NCI-H187 treated with DMSO at 0.1 percent for 48 hours (cell line): ENCODE results near the gene DEFB131A.
"Not testable (repeated sequence)": the region's sequence is repeated elsewhere in the genome, so short reads cannot be mapped to it uniquely, and the experiment has no call there.

Experiments used
- DNase-seq: peaks from one replicate; lab custom pipeline; 2025; lab: John Stamatoyannopoulos, UW

The DEFB131A gene

GRCh38 chr4:9444114-9444513 lies at the start of gene DEFB131A:
DEFB131A (plus strand) TSS chr4:9444414; CDS start chr4:9444534, 120 bp downstream.
- not testable (repeated sequence) for DNase-seq

- DNase-seq, result not testable (repeated sequence)
Observed at GRCh38 chr4:9405774-9406173, 38.4 kb upstream of the DEFB131A start.

GRCh38 chr4:9406491-9406890 lies 37.7 kb upstream of the DEFB131A start:
- not testable (repeated sequence) for DNase-seq

GRCh38 chr4:9409793-9410192 lies 34.4 kb upstream of the DEFB131A start:
- DNase-seq, result no peak

GRCh38 chr4:9421884-9422455 lies 22.2 kb upstream of the DEFB131A start:
- DNase-seq, result not testable (repeated sequence)

GRCh38 chr4:9425916-9426315 lies 18.3 kb upstream of the DEFB131A start:
- not testable (repeated sequence) for DNase-seq

GRCh38 chr4:9430061-9430460 lies 14.2 kb upstream of the DEFB131A start:
- not testable (repeated sequence) for DNase-seq

GRCh38 chr4:9433320-9433719 lies 10.9 kb upstream of the DEFB131A start:
- not testable (repeated sequence) for DNase-seq

- DNase-seq, result not testable (repeated sequence)
Observed at GRCh38 chr4:9436728-9437127, 7.5 kb upstream of the DEFB131A start.

GRCh38 chr4:9442355-9442754 lies 1.9 kb upstream of the DEFB131A start:
- DNase-seq, result not testable (repeated sequence)

GRCh38 chr4:9444681-9445080 lies 467 bp downstream of the DEFB131A start:
- DNase-seq, result not testable (repeated sequence)

GRCh38 chr4:9452251-9452650 lies 8.0 kb downstream of the DEFB131A start:
- DNase-seq, result not testable (repeated sequence)

GRCh38 chr4:9454284-9454683 lies 10.1 kb downstream of the DEFB131A start:
- DNase-seq, result not testable (repeated sequence)

- DNase-seq, result not testable (repeated sequence)
Observed at GRCh38 chr4:9455046-9455445, 10.8 kb downstream of the DEFB131A start.

- DNase-seq, result not testable (repeated sequence)
Observed at GRCh38 chr4:9479466-9479865, 35.3 kb downstream of the DEFB131A start.

GRCh38 chr4:9480066-9480465 lies 35.9 kb downstream of the DEFB131A start:
- DNase-seq, result not testable (repeated sequence)

- DNase-seq, result not testable (repeated sequence)
Observed at GRCh38 chr4:9482871-9483270, 38.7 kb downstream of the DEFB131A start.

GRCh38 chr4:9483682-9484081 lies 39.5 kb downstream of the DEFB131A start:
- not testable (repeated sequence) for DNase-seq

GRCh38 chr4:9486880-9487279 lies 42.7 kb downstream of the DEFB131A start:
- not testable (repeated sequence) for DNase-seq

- not testable (repeated sequence) for DNase-seq
Observed at GRCh38 chr4:9488796-9489195, 44.6 kb downstream of the DEFB131A start.

- not testable (repeated sequence) for DNase-seq
Observed at GRCh38 chr4:9490496-9490895, 46.3 kb downstream of the DEFB131A start.

GRCh38 chr4:9490986-9491385 lies 46.8 kb downstream of the DEFB131A start:
- DNase-seq, result not testable (repeated sequence)

- DNase-seq, result not testable (repeated sequence)
Observed at GRCh38 chr4:9493589-9493988, 49.4 kb downstream of the DEFB131A start.
